H1 (cell line): Measurements from ENCODE around the gene NOL3. TPM values are rescaled to one million over a fixed set of nuclear protein-coding genes. Genes with fewer than 3 reads are reported as not detected.

Experiments used
- CTCF ChIA-PET: fragments of 300-600 bp; sonication (Branson Sonifier 250); formaldehyde crosslinking; loops from one replicate; lab custom pipeline; 2021; ENCODE audit not compliant: partially characterized antibody; lab: Charles Lee
- POLR2A ChIA-PET: fragments of 300-600 bp; sonication (Branson Sonifier 250); formaldehyde crosslinking; loops from one replicate; lab custom pipeline; 2021; ENCODE audit warnings: inconsistent platforms; ENCODE audit not compliant: partially characterized antibody; lab: Charles Lee
- DNase-seq, 2 experiments: peaks; one replicate each; pipeline versions ENCODE4 v3.0.0 to v3.0.0-alpha.2; 2010 to 2022; ENCODE audit warnings: low spot score in 2 of 2, low read depth in 1 of 2, mixed read lengths in 1 of 2
- FAIRE-seq: peaks from 2 replicates; lab custom pipeline; 2011; peaks lifted over from hg19 to GRCh38; lab: Jason Lieb, UNC
- H2AFZ ChIP-seq: 2 replicates; pipeline ENCODE4 v1.8.1; 2012; ENCODE audit warnings: low read length, inconsistent platforms
- H2AK5ac ChIP-seq: 2 replicates; pipeline ENCODE4 v1.6.1; 2013; ENCODE audit warnings: low read depth, low read length
- H2BK120ac ChIP-seq: replicated peaks from 2 replicates; pipeline ENCODE3; 2013; ENCODE audit warnings: low read depth, low read length, inconsistent platforms
- H2BK12ac ChIP-seq: 2 replicates; pipeline ENCODE4 v1.6.1; 2013; ENCODE audit warnings: low read depth, low read length
- H2BK15ac ChIP-seq: 2 replicates; pipeline ENCODE4 v1.6.1; 2013; ENCODE audit warnings: low read length
- H2BK20ac ChIP-seq: 2 replicates; pipeline ENCODE4 v1.6.1; 2013; ENCODE audit warnings: low read length
- H2BK5ac ChIP-seq: 2 replicates; pipeline ENCODE4 v1.6.1; 2013; ENCODE audit warnings: low read depth, low read length
- H3K14ac ChIP-seq: 2 replicates; pipeline ENCODE4 v1.6.1; 2013; ENCODE audit warnings: inconsistent platforms; ENCODE audit not compliant: insufficient read length
- H3K18ac ChIP-seq: 2 replicates; pipeline ENCODE4 v1.6.1; 2013; ENCODE audit warnings: low read length; ENCODE audit errors: extremely low read depth
- H3K23ac ChIP-seq: 2 replicates; pipeline ENCODE4 v1.6.1; 2013; ENCODE audit warnings: inconsistent platforms; ENCODE audit not compliant: insufficient read length
- H3K23me2 ChIP-seq: 2 replicates; pipeline ENCODE4 v1.6.1; 2013; ENCODE audit warnings: low read depth, low read length
- H3K27ac ChIP-seq: 2 replicates; pipeline ENCODE4 v1.6.1; 2011; ENCODE audit warnings: low read depth, low read length, inconsistent platforms
- H3K27me3 ChIP-seq, 4 experiments: replicated peaks in 1 of 4; 1 replicate in 1 of 4; 2 replicates in 3 of 4; pipeline versions ENCODE4 v1.6.1 to v1.8.1; 2011 to 2013; ENCODE audit warnings: low read length in 3 of 4, mild to moderate bottlenecking in 3 of 4, inconsistent platforms in 2 of 4, mixed read lengths in 2 of 4, moderate library complexity in 1 of 4; ENCODE audit not compliant: control insufficient read depth in 3 of 4, insufficient read depth in 3 of 4; ENCODE audit errors: extremely low read depth in 1 of 4
- H3K36me3 ChIP-seq, 4 experiments: 2 replicates each; pipeline versions ENCODE4 v1.6.1 to v1.8.1; 2011 to 2013; ENCODE audit warnings: mild to moderate bottlenecking in 4 of 4, low read length in 3 of 4, moderate library complexity in 2 of 4, control low read depth in 1 of 4, inconsistent platforms in 1 of 4; ENCODE audit not compliant: insufficient read depth in 4 of 4, control insufficient read depth in 2 of 4
- H3K4ac ChIP-seq: replicated peaks from 2 replicates; pipeline ENCODE3; 2013; ENCODE audit warnings: low read length, low read depth, mixed read lengths, inconsistent platforms; ENCODE audit not compliant: insufficient read length
- H3K4me1 ChIP-seq, 4 experiments: replicated peaks in 1 of 4; 1 replicate in 1 of 4; 2 replicates in 3 of 4; pipeline versions ENCODE4 v1.6.1 to v1.8.1; 2011 to 2013; ENCODE audit warnings: low read length in 3 of 4, inconsistent platforms in 2 of 4, mixed read lengths in 1 of 4; ENCODE audit not compliant: insufficient read depth in 4 of 4, control insufficient read depth in 3 of 4
- H3K4me2 ChIP-seq, 2 experiments: 2 replicates each; pipeline versions ENCODE4 v1.6.1 to v1.8.1; 2011 to 2013; ENCODE audit warnings: low read depth in 2 of 2, low read length in 2 of 2, control low read depth in 1 of 2, inconsistent platforms in 1 of 2, mild to moderate bottlenecking in 1 of 2; ENCODE audit not compliant: insufficient read depth in 1 of 2
- H3K4me3 ChIP-seq, 4 experiments: fragments of 200-600, 300-600 bp in 1 of 4; sonication (generic), shearing (Covaris generic), sonication (Bioruptor Twin) in 1 of 4; 2 replicates each; pipeline versions ENCODE4 v1.5.1 to v1.8.1; 2011 to 2016; ENCODE audit warnings: low read length in 4 of 4, low read depth in 3 of 4, control low read depth in 2 of 4, inconsistent platforms in 2 of 4, mild to moderate bottlenecking in 2 of 4, mixed read lengths in 1 of 4, moderate library complexity in 1 of 4; ENCODE audit not compliant: insufficient read depth in 2 of 4; ENCODE audit errors: extremely low read depth in 1 of 4
- H3K56ac ChIP-seq: replicated peaks from 2 replicates; pipeline ENCODE3; 2013; ENCODE audit warnings: low read depth, mild to moderate bottlenecking, mixed read lengths, low read length, inconsistent platforms; ENCODE audit not compliant: insufficient read length
- H3K79me1 ChIP-seq: 2 replicates; pipeline ENCODE4 v1.6.1; 2013; ENCODE audit warnings: low read depth, low read length, control low read depth
- H3K79me2 ChIP-seq, 2 experiments: 2 replicates each; pipeline versions ENCODE4 v1.6.1 to v1.8.1; 2012 to 2013; ENCODE audit warnings: low read length in 2 of 2, mild to moderate bottlenecking in 2 of 2, inconsistent platforms in 1 of 2; ENCODE audit not compliant: insufficient read depth in 2 of 2, control insufficient read depth in 1 of 2
- H3K9ac ChIP-seq, 4 experiments: replicated peaks in 1 of 4; 1 replicate in 1 of 4; 2 replicates in 3 of 4; pipeline versions ENCODE4 v1.6.1 to v1.8.1; 2011 to 2013; ENCODE audit warnings: low read depth in 3 of 4, low read length in 3 of 4, control low read depth in 2 of 4, mild to moderate bottlenecking in 2 of 4, moderate library complexity in 2 of 4, inconsistent platforms in 1 of 4; ENCODE audit errors: extremely low read depth in 1 of 4
- H3K9me3 ChIP-seq, 2 experiments: 2 replicates each; pipeline versions ENCODE4 v1.6.1 to v1.8.1; 2012 to 2013; ENCODE audit warnings: mild to moderate bottlenecking in 2 of 2, moderate library complexity in 2 of 2, control low read depth in 1 of 2, inconsistent platforms in 1 of 2, low read depth in 1 of 2, low read length in 1 of 2, mixed read lengths in 1 of 2; ENCODE audit not compliant: insufficient read depth in 2 of 2
- H4K20me1 ChIP-seq, 2 experiments: replicated peaks in 1 of 2; 2 replicates each; pipeline versions ENCODE3 to v1.8.1; 2011 to 2013; ENCODE audit warnings: inconsistent platforms in 2 of 2, low read length in 2 of 2, mild to moderate bottlenecking in 1 of 2; ENCODE audit not compliant: insufficient read depth in 2 of 2, control insufficient read depth in 1 of 2
- H4K5ac ChIP-seq: 2 replicates; pipeline ENCODE4 v1.6.1; 2013; ENCODE audit warnings: low read length, low read depth, mixed read lengths, inconsistent platforms; ENCODE audit not compliant: insufficient read length
- H4K8ac ChIP-seq: 2 replicates; pipeline ENCODE4 v1.8.0; 2013; ENCODE audit warnings: mild to moderate bottlenecking, moderate library complexity, low read length, inconsistent platforms; ENCODE audit not compliant: insufficient read depth; ENCODE audit errors: extremely low read depth
- H4K91ac ChIP-seq: replicated peaks from 2 replicates; pipeline ENCODE3; 2013; ENCODE audit warnings: low read length, mixed read lengths, inconsistent platforms; ENCODE audit not compliant: insufficient read length
- FOSL1 ChIP-seq: IDR thresholded peaks from 2 replicates; pipeline ENCODE4 v1.6.1; 2011; ENCODE audit warnings: mild to moderate bottlenecking, low read depth, low read length, moderate library complexity; ENCODE audit not compliant: insufficient read depth
- JUN ChIP-seq: IDR thresholded peaks from 2 replicates; pipeline ENCODE4 v1.6.1; 2011; ENCODE audit warnings: low read depth, mild to moderate bottlenecking, improper control_type of control experiment, low read length
- RAD21 ChIP-seq, 2 experiments: IDR thresholded peaks in 1 of 2; conservative IDR thresholded peaks in 1 of 2; 2 replicates each; pipeline ENCODE4 v1.6.1; 2011; ENCODE audit warnings: low read depth in 2 of 2, low read length in 2 of 2, improper control_type of control experiment in 1 of 2, inconsistent platforms in 1 of 2, mild to moderate bottlenecking in 1 of 2, moderate library complexity in 1 of 2
- SIN3A ChIP-seq, 2 experiments: IDR thresholded peaks in 1 of 2; conservative IDR thresholded peaks in 1 of 2; 2 replicates each; pipeline ENCODE4 v1.6.1; 2011 to 2012; ENCODE audit warnings: low read length in 2 of 2, improper control_type of control experiment in 1 of 2, low read depth in 1 of 2, mild to moderate bottlenecking in 1 of 2
- TEAD4 ChIP-seq: IDR thresholded peaks from 2 replicates; pipeline ENCODE4 v1.6.1; 2012; ENCODE audit warnings: low read depth, low read length, inconsistent platforms, mixed read lengths
- YY1 ChIP-seq: IDR thresholded peaks from 2 replicates; pipeline ENCODE4 v1.6.1; 2011; ENCODE audit warnings: low read depth, mild to moderate bottlenecking, low read length
- WGBS, 2 experiments: shearing (Covaris generic) in 1 of 2; methylation state at CpG; one replicate each; pipeline versions ENCODE4 v1.1.6 to v1.1.7; 2013 to 2015; ENCODE audit warnings: low lambda C conversion rate in 2 of 2, mixed read lengths in 2 of 2, inconsistent platforms in 1 of 2, low coverage in 1 of 2, missing lambda C conversion rate in 1 of 2; ENCODE audit not compliant: insufficient replicate concordance in 2 of 2, insufficient coverage in 1 of 2, insufficient read length in 1 of 2; ENCODE audit errors: extremely low coverage in 1 of 2, missing lambda C conversion rate in 1 of 2; 5-methylcytosine and 5-hydroxymethylcytosine counted together
- polyA plus RNA-seq, 7 experiments: library from polyadenylated mRNA; depleted of rRNA in 3 of 7; stranded (reverse) in 5 of 7; unstranded in 2 of 7; fragments of >200 nt in 5 of 7; fragments of 200-250 nt in 2 of 7; gene quantifications; 1 replicate in 5 of 7; 2 replicates in 1 of 7; 4 replicates in 1 of 7; pipeline versions ENCODE4 v1.2.1 to v1.2.3, GENCODE V29; 2011 to 2013; ENCODE audit warnings: missing spikeins in 2 of 7, mixed read lengths in 2 of 7
- total RNA-seq: library from RNA; stranded (reverse); fragmentation: NEBNext Ultra II Directional; extraction: Animal tissue kit (Norgen Biotek cat#: 25700); gene quantifications from 2 replicates; pipeline ENCODE4 v1.2.1, GENCODE V29; 2021
- TF ChIP-seq, protein P1 (sequence below), 3 experiments: IDR thresholded peaks; 1 replicate in 2 of 3; 2 replicates in 1 of 3; pipeline versions ENCODE4 v1.5.1 to v1.6.1; 2011; ENCODE audit warnings: low read length in 3 of 3, mild to moderate bottlenecking in 3 of 3, inconsistent platforms in 2 of 3, low read depth in 1 of 3, moderate library complexity in 1 of 3; ENCODE audit not compliant: insufficient read depth in 1 of 3; ENCODE audit errors: control extremely low read depth in 1 of 3

Gene NOL3
- total and polyA plus RNA-seq, 2 of the 8 experiments (the other 6 are each of a cell fraction or from before 2014, with no cell fraction given) = 2.2 to 4.6 TPM

DNA sequence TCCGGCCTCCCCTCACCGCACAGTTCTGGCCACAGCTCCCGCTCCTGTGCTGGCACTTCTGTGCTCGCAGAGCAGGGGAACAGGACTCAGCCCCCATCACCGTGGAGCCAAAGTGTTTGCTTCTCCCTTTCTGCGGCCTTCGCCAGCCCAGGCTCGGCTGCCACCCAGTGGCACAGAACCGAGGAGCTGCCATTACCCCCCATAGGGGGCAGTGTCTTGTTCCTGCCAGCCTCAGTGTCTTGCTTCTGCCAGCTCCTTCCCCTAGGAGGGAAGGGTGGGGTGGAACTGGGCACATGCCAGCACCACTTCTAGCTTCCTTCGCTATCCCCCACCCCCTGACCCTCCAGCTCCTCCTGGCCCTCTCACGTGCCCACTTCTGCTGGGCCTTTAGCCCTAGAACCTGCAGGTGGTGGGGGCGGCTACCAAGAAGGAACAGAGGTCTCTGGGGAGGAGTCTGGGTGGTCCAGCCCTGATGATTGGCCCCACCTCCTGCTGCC lies 27.9 kb downstream of the NOL3 start:
- Histone ChIP-seq H4K20me1 (peaks cover 1 to 22% of the 10 kb centered on the region in 2 experiments), H3K4ac (no peak overlapping the region), H2BK15ac (no peak overlapping the region), H3K56ac (no peak overlapping the region), H3K9ac (no peak overlapping the region), H3K23me2 (peaks cover 6% of the 10 kb centered on the region; the same call in 1 of the 2 replicates), H3K23ac (no peak overlapping the region), H2BK5ac (no peak overlapping the region), H3K4me1 (peaks cover 0 to 12% (median 8%) of the 10 kb centered on the region in 4 experiments; a peak in 5 of 7 replicates), H3K36me3 (peaks cover 18 to 44% (median 34%) of the 10 kb centered on the region in 4 experiments), H3K4me2 (peak overlapping the region; percentile 61 to 94; a peak in 3 of 4 replicates), H4K91ac (no peak overlapping the region), H3K4me3 (peak overlapping the region in 1 of 4 experiments; percentile 75; a peak in 2 of 8 replicates), H2BK20ac (no peak overlapping the region), H2AK5ac (no peak overlapping the region), H3K27me3 (no peaks in the 10 kb centered on the region), H2BK12ac (no peak overlapping the region; the same call in 1 of the 2 replicates), H3K27ac (no peak overlapping the region), H4K8ac (no peak overlapping the region), H2AFZ (no peak overlapping the region), H2BK120ac (no peak overlapping the region), H3K79me1 (0 out of 2 replicates have a peak, but pooled peaks cover 3% of the 10 kb centered on the region), H3K79me2 (peaks cover 0 to 5% of the 10 kb centered on the region in 2 experiments; a peak in 3 of 4 replicates), H3K9me3 (no peaks in the 10 kb centered on the region), H3K14ac (no peak overlapping the region), H4K5ac (no peak overlapping the region), H3K18ac (no peak overlapping the region)
- no peak for FAIRE-seq
- TF ChIP-seq FOSL1 = no peak
- TF ChIP-seq, protein P1, sequence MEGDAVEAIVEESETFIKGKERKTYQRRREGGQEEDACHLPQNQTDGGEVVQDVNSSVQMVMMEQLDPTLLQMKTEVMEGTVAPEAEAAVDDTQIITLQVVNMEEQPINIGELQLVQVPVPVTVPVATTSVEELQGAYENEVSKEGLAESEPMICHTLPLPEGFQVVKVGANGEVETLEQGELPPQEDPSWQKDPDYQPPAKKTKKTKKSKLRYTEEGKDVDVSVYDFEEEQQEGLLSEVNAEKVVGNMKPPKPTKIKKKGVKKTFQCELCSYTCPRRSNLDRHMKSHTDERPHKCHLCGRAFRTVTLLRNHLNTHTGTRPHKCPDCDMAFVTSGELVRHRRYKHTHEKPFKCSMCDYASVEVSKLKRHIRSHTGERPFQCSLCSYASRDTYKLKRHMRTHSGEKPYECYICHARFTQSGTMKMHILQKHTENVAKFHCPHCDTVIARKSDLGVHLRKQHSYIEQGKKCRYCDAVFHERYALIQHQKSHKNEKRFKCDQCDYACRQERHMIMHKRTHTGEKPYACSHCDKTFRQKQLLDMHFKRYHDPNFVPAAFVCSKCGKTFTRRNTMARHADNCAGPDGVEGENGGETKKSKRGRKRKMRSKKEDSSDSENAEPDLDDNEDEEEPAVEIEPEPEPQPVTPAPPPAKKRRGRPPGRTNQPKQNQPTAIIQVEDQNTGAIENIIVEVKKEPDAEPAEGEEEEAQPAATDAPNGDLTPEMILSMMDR (IDR thresholded peaks at IDR 0.05; ENCODE audit: control extremely low read depth in 1 of 3, insufficient read depth in 1 of 3, low read depth in 1 of 3, low read length in 3 of 3) = peak; percentile 65 to 98 (median 68)
- 0 out of 4 replicates have a peak, but pooled peaks of 1 of the 2 experiments have one; percentile 57 for TF ChIP-seq SIN3A (conservative IDR thresholded peaks at IDR 0.05 in 1 of 2, IDR thresholded peaks at IDR 0.05 in 1 of 2; ENCODE audit: low read depth in 1 of 2, low read length in 2 of 2)
- no peak for TF ChIP-seq JUN
- peak in 1 of 2 experiments; percentile 40; a peak in 1 of 4 replicates for TF ChIP-seq RAD21 (IDR thresholded peaks at IDR 0.05 in 1 of 2, conservative IDR thresholded peaks at IDR 0.05 in 1 of 2; ENCODE audit: low read depth in 2 of 2, low read length in 2 of 2)
- TF ChIP-seq YY1 = 0 out of 2 replicates have a peak, but pooled peaks have one; percentile 59
- TF ChIP-seq TEAD4 = no peak
- 72% methylated on average over 12 of the region's 12 CpGs; no CpG with 5 or more reads in 1 of the 2 experiments for WGBS, 2 experiments
- ChIA-PET POLR2A (interaction anchor here (0.6 to 2.2 kb wide), 17 partner anchors 8 to 255 kb away, joined by 3 to 12 read pairs (median 4); partner anchors contain the start of genes EXOC3L1, FHOD1, MATCAP1 and NOL3), CTCF (interaction anchor here (0.6 to 8.7 kb wide), 32 partner anchors 12 to 316 kb away, joined by 3 to 111 read pairs (median 5); partner anchors contain the start of genes EXOC3L1, MATCAP1, NOL3 and TMEM208)
- peak in 1 of 2 experiments; percentile 73 for DNase-seq
